NCI-H1694 (cell line): ENCODE measurements around the gene SIRT7.

Experiments used
- DNase-seq: peaks from one replicate; lab custom pipeline; 2025; lab: John Stamatoyannopoulos, UW

SIRT7 gene, protein sequence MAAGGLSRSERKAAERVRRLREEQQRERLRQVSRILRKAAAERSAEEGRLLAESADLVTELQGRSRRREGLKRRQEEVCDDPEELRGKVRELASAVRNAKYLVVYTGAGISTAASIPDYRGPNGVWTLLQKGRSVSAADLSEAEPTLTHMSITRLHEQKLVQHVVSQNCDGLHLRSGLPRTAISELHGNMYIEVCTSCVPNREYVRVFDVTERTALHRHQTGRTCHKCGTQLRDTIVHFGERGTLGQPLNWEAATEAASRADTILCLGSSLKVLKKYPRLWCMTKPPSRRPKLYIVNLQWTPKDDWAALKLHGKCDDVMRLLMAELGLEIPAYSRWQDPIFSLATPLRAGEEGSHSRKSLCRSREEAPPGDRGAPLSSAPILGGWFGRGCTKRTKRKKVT

DNA sequence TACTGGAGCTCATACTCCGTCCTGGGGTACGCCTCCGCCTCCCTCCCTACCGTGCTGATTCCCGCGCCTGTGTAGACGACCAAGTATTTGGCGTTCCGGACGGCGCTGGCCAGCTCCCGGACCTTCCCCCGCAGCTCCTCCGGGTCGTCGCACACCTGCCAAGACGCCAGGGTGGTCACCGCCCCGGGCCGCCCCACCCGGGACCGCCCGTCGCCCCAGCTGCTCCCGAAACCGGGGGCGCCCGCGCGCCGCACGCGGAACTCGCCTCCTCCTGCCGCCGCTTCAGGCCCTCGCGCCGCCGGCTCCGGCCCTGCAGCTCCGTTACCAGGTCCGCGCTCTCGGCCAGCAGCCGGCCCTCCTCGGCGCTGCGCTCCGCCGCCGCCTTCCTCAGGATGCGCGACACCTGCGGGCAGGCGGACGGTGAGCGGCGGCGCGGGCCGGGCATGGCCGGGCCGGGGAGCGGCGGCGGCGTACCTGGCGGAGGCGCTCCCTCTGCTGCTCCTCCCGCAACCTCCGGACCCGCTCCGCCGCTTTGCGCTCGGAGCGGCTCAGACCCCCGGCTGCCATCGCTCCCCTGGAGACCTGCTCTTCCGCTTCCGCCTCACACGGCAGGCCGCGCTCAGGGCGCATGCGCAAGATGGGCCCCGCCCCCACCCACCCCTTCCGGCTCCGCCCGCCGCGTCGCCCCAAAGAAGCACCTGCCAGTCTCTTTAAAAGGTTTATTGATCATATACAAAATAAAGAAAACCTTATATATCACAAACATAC is at the start of gene SIRT7:
TSS of gene SIRT7 (minus strand) at position 612 of the 768 bp plus-strand sequence. CDS start at position 567, 45 bp downstream.
- DNase-seq = peak; percentile 68

DNA sequence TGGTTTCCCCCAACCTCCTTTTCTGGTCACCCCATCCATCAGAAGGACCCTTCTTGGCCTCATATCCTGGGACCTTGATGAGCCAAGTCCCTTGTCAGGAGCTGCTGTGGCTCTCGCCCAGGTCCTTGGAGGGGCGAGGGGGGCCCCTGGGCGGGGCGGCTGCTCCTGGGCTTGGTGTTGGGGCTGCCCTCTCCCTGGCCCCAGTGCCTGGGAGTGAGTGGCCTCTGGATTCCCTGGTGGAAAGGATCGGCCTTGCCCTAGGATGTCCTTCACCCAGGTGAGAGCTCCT is 49.2 kb upstream of the SIRT7 start:
- no peak for DNase-seq

GRCh38 chr17:81966343-81967243 is 48.6 kb upstream of the SIRT7 start:
- DNase-seq = no peak

- no peak for DNase-seq
These were observed 46.3 kb upstream of the SIRT7 start for GRCh38 chr17:81964081-81964849.

DNA sequence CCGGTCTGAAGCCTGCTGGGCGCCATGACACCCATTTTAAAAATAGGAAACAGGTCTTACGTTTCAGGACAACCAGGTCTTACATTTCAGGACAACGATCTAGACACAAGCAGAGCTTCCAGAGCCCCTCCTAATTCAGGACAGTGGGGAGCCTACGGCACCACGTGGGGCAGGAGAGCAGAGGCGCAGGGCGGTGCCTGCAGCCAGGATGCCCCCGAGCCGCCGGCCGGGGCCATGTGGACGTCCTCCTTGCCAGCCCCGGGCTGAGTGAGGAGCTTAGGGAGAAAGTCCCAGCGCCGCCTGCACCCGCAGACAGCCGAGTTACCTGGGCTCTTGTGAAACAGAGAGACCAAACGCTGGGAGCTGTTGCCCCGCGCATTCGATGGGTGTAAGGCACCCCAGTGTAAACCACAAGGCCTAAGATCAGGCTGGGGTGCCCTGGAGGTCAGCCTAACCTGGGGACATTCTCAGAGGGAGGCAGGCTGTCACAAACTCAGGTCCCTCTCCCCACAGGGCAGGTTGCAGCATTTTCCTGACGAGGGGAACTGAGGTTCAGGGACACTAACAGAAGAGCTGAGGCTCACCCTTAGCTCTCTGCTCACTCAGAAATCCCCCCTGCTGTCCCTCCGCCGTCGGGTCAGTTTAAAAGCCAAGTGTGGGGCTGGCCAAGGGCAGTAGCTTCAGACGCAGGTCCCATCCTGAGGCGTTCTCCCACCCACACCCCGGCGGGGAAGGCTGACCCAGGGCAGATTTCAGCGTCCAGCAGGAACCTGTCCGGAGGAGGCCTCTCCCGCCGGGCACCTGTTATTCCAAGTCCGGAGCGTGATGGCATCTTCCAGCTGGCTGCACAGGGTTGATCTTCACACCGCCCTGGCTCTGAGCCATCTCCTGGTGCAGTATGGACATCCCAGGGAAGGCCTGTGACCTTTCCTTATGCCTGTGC is 44.8 kb upstream of the SIRT7 start:
- no peak for DNase-seq

GRCh38 chr17:81961521-81962498 is 43.8 kb upstream of the SIRT7 start:
- no peak for DNase-seq

DNA sequence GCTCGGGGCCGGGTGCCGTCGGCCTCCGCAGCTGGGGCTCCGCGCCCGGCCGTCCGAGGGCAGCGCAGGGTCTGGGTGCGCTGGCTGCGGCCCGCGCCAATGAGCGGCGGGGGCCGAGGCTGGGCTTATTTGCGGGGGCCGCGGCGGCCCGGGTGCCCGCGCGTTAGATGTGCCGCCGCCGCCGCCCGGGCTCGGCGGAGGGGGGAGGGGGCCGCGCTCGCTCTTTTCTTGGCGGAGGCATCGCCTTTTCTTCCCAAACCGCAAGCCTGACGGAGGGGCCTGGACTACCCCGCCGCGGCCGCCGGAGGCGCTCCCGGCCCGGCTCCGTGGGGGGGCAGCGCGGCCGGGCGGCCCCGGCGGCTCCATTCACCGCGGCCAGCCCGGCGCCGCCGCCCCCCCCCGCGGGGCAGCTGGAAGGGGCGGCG is 43.1 kb upstream of the SIRT7 start, which contains the start of gene NOTUM:
TSS of gene NOTUM (minus strand) at position 101 of the 425 bp plus-strand sequence. CDS start 278 bp downstream, outside the sequence.
- no peak for DNase-seq

GRCh38 chr17:81960130-81960958 is 42.4 kb upstream of the SIRT7 start:
- DNase-seq = no peak

GRCh38 chr17:81959362-81960129 is 41.6 kb upstream of the SIRT7 start:
- DNase-seq = no peak

DNA sequence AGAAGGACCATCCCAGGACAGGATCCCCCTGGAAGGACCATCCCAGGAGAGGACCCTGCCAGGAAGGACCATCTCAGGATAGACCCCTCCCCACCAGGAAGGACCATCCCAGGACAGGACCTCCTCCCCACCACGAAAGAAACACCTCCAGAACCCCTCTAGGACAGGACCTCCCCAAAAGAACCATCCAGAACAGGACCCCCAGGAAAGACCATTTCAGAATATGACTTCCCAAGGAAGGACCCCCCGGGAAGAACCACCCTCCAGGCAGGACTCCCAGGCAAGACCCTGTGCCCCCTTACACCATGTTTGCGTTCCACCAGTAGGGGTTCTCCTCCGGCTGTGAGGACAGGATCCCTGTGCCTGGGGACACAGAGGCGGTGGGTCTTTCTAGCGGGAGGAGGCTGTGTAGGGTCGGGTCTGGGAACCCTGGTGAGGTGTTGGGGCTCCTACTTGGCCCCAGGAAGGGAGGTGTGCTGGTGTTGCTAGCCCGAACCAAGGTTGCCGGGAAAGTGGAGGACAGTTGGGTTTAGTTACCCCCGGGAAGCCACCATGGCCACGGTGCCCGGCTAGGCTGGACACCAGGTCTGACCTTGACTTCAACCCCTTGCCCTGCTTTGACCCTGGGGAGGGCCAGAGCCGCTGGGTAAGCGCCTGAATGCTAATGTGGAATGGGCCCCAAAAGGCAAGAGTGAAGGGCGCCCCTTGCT is 40.8 kb upstream of the SIRT7 start:
- no peak for DNase-seq

DNA sequence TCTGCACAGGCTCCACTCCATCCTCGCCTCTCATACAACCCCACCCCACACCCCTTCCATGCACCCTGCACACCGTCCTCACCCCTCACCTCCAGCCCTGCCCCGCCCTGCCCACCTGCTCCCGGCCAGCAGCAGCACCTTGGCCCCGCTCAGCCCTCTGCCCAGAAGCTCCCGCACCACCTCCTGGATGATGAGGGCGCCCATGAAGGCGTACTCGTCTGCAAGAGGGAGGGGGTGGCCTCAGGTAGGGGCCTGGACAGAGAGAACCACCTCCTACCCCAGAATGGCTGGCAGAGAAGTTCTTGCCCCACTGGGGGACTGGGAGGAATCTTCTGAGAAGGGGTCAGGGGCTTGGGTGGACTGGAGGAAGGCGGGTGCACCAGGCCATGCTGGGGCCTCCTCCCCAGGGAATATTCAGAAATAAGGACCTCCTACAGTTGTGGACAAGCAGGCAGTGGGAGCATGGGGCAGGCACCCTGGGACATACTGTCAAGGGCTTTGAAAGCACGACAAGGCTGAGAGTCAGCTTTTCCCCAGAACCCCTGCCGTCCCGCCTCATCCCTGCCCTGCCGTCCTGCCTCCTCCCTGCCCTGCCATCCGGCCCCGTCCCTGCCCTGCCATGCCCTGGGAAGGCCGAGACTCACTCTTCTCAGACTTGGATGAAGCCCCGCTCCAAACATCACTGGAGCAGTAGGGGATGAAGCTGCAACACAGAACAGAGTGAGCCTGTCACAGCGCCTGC is 39.9 kb upstream of the SIRT7 start:
- DNase-seq = no peak

DNA sequence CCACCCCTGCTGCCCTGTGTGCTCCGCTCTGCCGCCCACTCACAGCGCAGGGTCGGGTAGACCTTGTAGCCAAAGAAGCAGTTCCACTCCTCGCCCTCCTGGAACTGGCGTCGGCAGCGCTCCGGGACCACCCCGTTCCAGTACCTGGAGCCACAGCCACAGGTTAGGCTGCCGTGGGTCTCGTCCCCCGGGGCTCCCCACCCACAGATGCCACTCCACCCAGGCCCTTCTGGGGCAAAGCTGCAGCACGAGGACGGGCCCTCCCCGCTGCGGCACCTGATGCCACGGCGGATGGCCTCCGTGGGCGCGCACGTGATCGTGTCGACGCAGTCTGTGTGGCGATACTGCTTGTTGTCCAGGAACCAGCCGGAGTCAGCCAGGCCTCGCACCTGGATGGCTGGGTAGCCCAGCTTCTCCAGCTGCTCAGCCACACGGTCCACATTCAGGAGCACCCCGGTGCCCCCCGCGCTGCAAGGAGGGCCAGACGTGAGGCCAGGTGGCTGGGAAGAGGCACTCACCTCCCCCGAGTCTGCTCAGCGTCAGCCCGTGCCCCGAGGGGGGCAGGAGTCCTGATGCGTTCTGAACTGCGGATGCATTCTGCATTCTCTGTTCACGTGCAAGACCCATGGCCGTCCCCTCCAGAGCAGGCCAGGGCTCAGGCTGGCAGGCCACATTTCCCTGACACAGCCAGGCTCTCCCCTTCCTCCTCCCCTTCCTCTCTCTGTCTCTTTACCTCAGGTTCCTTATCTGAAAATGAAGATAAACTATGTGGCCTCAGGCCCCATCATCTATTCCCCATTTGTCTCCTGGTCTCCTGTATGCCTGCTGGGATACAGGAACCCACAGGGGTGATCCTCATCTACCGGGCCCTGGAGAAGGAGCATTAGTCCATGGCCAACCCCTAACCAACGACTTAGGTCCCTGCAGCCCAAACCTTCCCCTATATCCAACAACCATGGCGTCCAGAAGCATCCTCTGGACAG is 38.9 kb upstream of the SIRT7 start:
- DNase-seq = no peak

DNA sequence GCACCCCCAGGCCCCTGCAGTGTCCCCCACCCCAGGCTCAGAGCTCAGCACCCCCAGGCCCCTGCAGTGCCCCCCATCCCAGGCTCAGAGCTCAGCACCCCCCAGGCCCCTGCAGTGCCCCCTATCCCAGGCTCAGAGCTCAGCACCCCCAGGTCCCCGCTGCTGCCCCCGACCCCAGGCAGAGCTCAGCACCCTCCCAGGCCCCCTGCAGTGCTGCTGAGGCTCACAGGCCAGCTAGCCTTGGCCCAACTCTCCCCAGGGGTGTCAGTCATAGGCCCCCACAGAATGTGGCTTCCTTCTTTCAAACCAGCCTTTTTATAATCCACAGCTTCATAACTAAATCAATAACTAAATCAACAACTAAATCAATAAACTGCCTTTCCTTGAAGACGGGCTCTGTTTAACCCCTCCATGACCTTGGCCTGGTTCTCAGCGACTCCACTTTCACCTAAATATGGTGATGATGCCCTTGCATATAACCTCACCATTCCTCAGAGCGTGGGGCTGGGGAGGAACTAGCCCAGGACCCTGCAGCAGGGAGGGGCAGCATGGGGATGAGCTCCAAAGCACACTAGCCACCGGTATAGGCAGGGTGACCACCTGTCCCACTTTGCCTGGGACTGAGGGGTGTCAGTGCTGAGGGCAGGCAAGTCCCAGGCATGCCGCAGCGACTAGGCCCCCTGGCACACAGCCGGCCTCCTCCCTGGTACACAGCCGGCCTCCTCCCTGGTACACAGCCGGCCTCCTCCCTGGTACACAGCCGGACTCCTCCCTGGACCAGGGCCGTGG is 38.0 kb upstream of the SIRT7 start:
- DNase-seq = no peak
